Measurements from ENCODE around the gene TMEM214. TPM values are rescaled to one million over a fixed set of nuclear protein-coding genes. Genes with fewer than 3 reads are reported as not detected.

TMEM214 gene
- total RNA-seq, 6 donors from 2014 or later, result 42.5 to 176 (median 62.0) TPM

- ATAC-seq (ENCODE audit: low FRiP score in 2 of 2) (no peak), DNase-seq (no peak)
- WGBS, 2 donors, result 92 to 93% methylated on average over 10 to 14 of the region's 14 CpGs
- no peaks in the 10 kb centered on the region for H3K27me3 ChIP-seq
- H3K36me3 ChIP-seq, result no peaks in the 10 kb centered on the region
- peaks cover 13 to 21% (median 18%) of the 10 kb centered on the region in 4 donors for H3K4me1 ChIP-seq
- H3K9me3 ChIP-seq, result no peaks in the 10 kb centered on the region
- TF ChIP-seq CTCF (IDR thresholded peaks at IDR 0.05), result no peak
- TF ChIP-seq POLR2A (IDR thresholded peaks at IDR 0.05), result no peak
- TF ChIP-seq POLR2AphosphoS5 (IDR thresholded peaks at IDR 0.05), result no peak
- no peak for TF ChIP-seq EP300 (IDR thresholded peaks at IDR 0.05)
- H3K4me3 ChIP-seq, result no peak overlapping the region
- no peak overlapping the region for H3K27ac ChIP-seq
These were observed 56.6 kb downstream of the TMEM214 start for GRCh38 chr2:27089111-27089954.

Other genes starting within 250 kb of the TMEM214 start
- 1 to 10 TPM in 2 of 6 donors, under 1 TPM in 3, not detected in 1; 0.44 to 8.4 (median 0.86) TPM for gene CENPA, start 246.9 kb upstream of the TMEM214 start, total RNA-seq
- not detected for gene DPYSL5, start 184.8 kb upstream of the TMEM214 start, total RNA-seq
- gene MAPRE3, start 62.3 kb upstream of the TMEM214 start, total RNA-seq, result 10 to 100 TPM; 13.5 to 61.8 (median 20.1) TPM
- 10 to 100 TPM in 5 of 6 donors, 1 to 10 TPM in 1; 7.8 to 17.6 (median 14.3) TPM for gene AGBL5, start 18.7 kb downstream of the TMEM214 start, total RNA-seq
- 100 to 1,000 TPM in 5 of 6 donors, 10 to 100 TPM in 1; 90.4 to 265 (median 176) TPM for gene OST4, start 38.7 kb downstream of the TMEM214 start, total RNA-seq
- gene EMILIN1, start 45.6 kb downstream of the TMEM214 start, total RNA-seq, result 100 to 1,000 TPM in 2 of 6 donors, 10 to 100 TPM in 4; 20.7 to 158 (median 49.0) TPM
- gene KHK, start 53.8 kb downstream of the TMEM214 start, total RNA-seq, result 10 to 100 TPM in 1 of 6 donors, 1 to 10 TPM in 5; 2.4 to 10.4 (median 6.3) TPM
- 1 to 10 TPM in 2 of 6 donors, under 1 TPM in 1, not detected in 3; 0.79 to 1.2 (median 1.0) TPM for gene CGREF1, start 86.2 kb downstream of the TMEM214 start, total RNA-seq
- under 1 TPM in 3 of 6 donors, not detected in 3; 0.10 to 0.30 (median 0.11) TPM for gene ABHD1, start 90.8 kb downstream of the TMEM214 start, total RNA-seq
- 100 to 1,000 TPM in 1 of 6 donors, 10 to 100 TPM in 5; 45.7 to 102 (median 66.0) TPM for gene PREB, start 101.7 kb downstream of the TMEM214 start, total RNA-seq
- not detected for gene PRR30, start 106.4 kb downstream of the TMEM214 start, total RNA-seq
- under 1 TPM in 2 of 6 donors, not detected in 4; 0.13 to 0.20 TPM for gene TCF23, start 116.0 kb downstream of the TMEM214 start, total RNA-seq
- 100 to 1,000 TPM in 4 of 6 donors, 10 to 100 TPM in 2; 53.4 to 126 (median 112) TPM for gene ATRAID, start 179.1 kb downstream of the TMEM214 start, total RNA-seq
- 10 to 100 TPM; 13.6 to 29.6 (median 21.0) TPM for gene SLC5A6, start 179.3 kb downstream of the TMEM214 start, total RNA-seq
- 10 to 100 TPM; 19.8 to 66.0 (median 33.5) TPM for gene CAD, start 184.4 kb downstream of the TMEM214 start, total RNA-seq
- 1 to 10 TPM in 4 of 6 donors, under 1 TPM in 2; 0.20 to 2.3 (median 1.2) TPM for gene SLC30A3, start 230.1 kb downstream of the TMEM214 start, total RNA-seq
- gene DNAJC5G, start 242.5 kb downstream of the TMEM214 start, total RNA-seq, result not detected
- under 1 TPM in 1 of 6 donors, not detected in 5; 0.49 TPM for gene TRIM54, start 249.5 kb downstream of the TMEM214 start, total RNA-seq